Stimulated activated CD8-positive, alpha-beta memory T cell treated with anti-CD3 and anti-CD28 coated beads, Interleukin-4, amount 100 ng/mL, for 24 hours (primary cell): ENCODE data around the gene GALNT13.

Experiments used
- DNase-seq: peaks from one replicate; pipeline ENCODE4 v3.0.0-alpha.2; 2020; ENCODE audit warnings: low read depth

The GALNT13 gene

GRCh38 chr2:154132827-154133226 lies 261.1 kb downstream of the GALNT13 start:
- DNase-seq = no peak

- no peak for DNase-seq
These were observed 262.1 kb downstream of the GALNT13 start for GRCh38 chr2:154133823-154134222.

GRCh38 chr2:154140249-154141025 lies 268.7 kb downstream of the GALNT13 start:
- DNase-seq = no peak

- DNase-seq = no peak
These were observed 270.8 kb downstream of the GALNT13 start for GRCh38 chr2:154142480-154142879.

GRCh38 chr2:154143105-154143504 lies 271.4 kb downstream of the GALNT13 start:
- no peak for DNase-seq

- DNase-seq = no peak
These were observed 286.4 kb downstream of the GALNT13 start for GRCh38 chr2:154158101-154158500.

GRCh38 chr2:154161286-154161685 lies 289.6 kb downstream of the GALNT13 start:
- no peak for DNase-seq

GRCh38 chr2:154170400-154170799 lies 298.7 kb downstream of the GALNT13 start:
- DNase-seq = no peak

GRCh38 chr2:154173164-154173563 lies 301.4 kb downstream of the GALNT13 start:
- DNase-seq = no peak

- no peak for DNase-seq
These were observed 302.2 kb downstream of the GALNT13 start for GRCh38 chr2:154173919-154174318.

GRCh38 chr2:154182008-154182407 lies 310.3 kb downstream of the GALNT13 start:
- no peak for DNase-seq

GRCh38 chr2:154187948-154188347 lies 316.2 kb downstream of the GALNT13 start:
- DNase-seq = no peak

- DNase-seq = no peak
These were observed 318.2 kb downstream of the GALNT13 start for GRCh38 chr2:154189953-154190352.

GRCh38 chr2:154193246-154193645 lies 321.5 kb downstream of the GALNT13 start:
- no peak for DNase-seq

GRCh38 chr2:154194909-154195643 lies 323.4 kb downstream of the GALNT13 start:
- no peak for DNase-seq

GRCh38 chr2:154195644-154196195 lies 324.0 kb downstream of the GALNT13 start:
- no peak for DNase-seq

- no peak for DNase-seq
These were observed 327.1 kb downstream of the GALNT13 start for GRCh38 chr2:154198866-154199265.

GRCh38 chr2:154203206-154203605 lies 331.5 kb downstream of the GALNT13 start:
- DNase-seq = no peak

- no peak for DNase-seq
These were observed 332.2 kb downstream of the GALNT13 start for GRCh38 chr2:154203902-154204301.

- DNase-seq = no peak
These were observed 335.7 kb downstream of the GALNT13 start for GRCh38 chr2:154207288-154208047.

- DNase-seq = no peak
These were observed 352.0 kb downstream of the GALNT13 start for GRCh38 chr2:154223726-154224125.

- no peak for DNase-seq
These were observed 355.2 kb downstream of the GALNT13 start for GRCh38 chr2:154226931-154227330.
